Ishikawa (cell line): ENCODE measurements around the gene TNFRSF6B.

Source experiments
- CEBPB ChIP-seq: IDR thresholded peaks from 2 replicates; pipeline ENCODE4 v1.6.1; 2012
- CREB1 ChIP-seq: IDR thresholded peaks from 2 replicates; pipeline ENCODE4 v1.6.1; 2012; ENCODE audit warnings: low read depth
- EGR1 ChIP-seq: IDR thresholded peaks from 2 replicates; pipeline ENCODE4 v1.6.1; 2012
- EP300 ChIP-seq: IDR thresholded peaks from 2 replicates; pipeline ENCODE4 v1.6.1; 2012; ENCODE audit warnings: borderline replicate concordance
- FOXM1 ChIP-seq: IDR thresholded peaks from 2 replicates; pipeline ENCODE4 v1.6.1; 2012; ENCODE audit warnings: low read depth, borderline replicate concordance
- MAX ChIP-seq: IDR thresholded peaks from 2 replicates; pipeline ENCODE4 v1.6.1; 2012
- NFIC ChIP-seq: IDR thresholded peaks from 2 replicates; pipeline ENCODE4 v1.6.1; 2012
- RAD21 ChIP-seq: IDR thresholded peaks from 2 replicates; pipeline ENCODE4 v1.6.1; 2012; ENCODE audit warnings: low read depth
- REST ChIP-seq: IDR thresholded peaks from 2 replicates; pipeline ENCODE4 v1.6.1; 2012; ENCODE audit warnings: low read depth, mild to moderate bottlenecking
- TAF1 ChIP-seq: IDR thresholded peaks from 2 replicates; pipeline ENCODE4 v1.6.1; 2012; ENCODE audit warnings: low read depth, mild to moderate bottlenecking
- TCF12 ChIP-seq: IDR thresholded peaks from 2 replicates; pipeline ENCODE4 v1.6.1; 2012; ENCODE audit warnings: low read depth
- TEAD4 ChIP-seq: IDR thresholded peaks from 2 replicates; pipeline ENCODE4 v1.6.1; 2012
- USF1 ChIP-seq: IDR thresholded peaks from 2 replicates; pipeline ENCODE4 v1.6.1; 2012
- YY1 ChIP-seq: IDR thresholded peaks from 2 replicates; pipeline ENCODE4 v1.6.1; 2012; ENCODE audit warnings: low read depth
- ZBTB7A ChIP-seq: IDR thresholded peaks from 2 replicates; pipeline ENCODE4 v1.6.1; 2012; ENCODE audit warnings: low read depth

The TNFRSF6B gene

GRCh38 chr20:63673951-63674350 is 22.5 kb upstream of the TNFRSF6B start:
- TF ChIP-seq RAD21: no peak
- TF ChIP-seq REST: no peak
- no peak for TF ChIP-seq YY1
- TF ChIP-seq TAF1: no peak
- TF ChIP-seq TCF12: no peak
- no peak for TF ChIP-seq CREB1
- no peak for TF ChIP-seq EGR1
- no peak for TF ChIP-seq USF1
- no peak for TF ChIP-seq CEBPB
- TF ChIP-seq TEAD4: no peak
- TF ChIP-seq EP300: no peak
- no peak for TF ChIP-seq FOXM1
- TF ChIP-seq NFIC: no peak
- no peak for TF ChIP-seq MAX
- TF ChIP-seq ZBTB7A: no peak

- TF ChIP-seq TAF1 (no peak), TEAD4 (no peak), NFIC (no peak), REST (no peak), FOXM1 (no peak), EGR1 (no peak), CEBPB (no peak), MAX (no peak), YY1 (no peak)
Measured at GRCh38 chr20:63675681-63676368, 20.6 kb upstream of the TNFRSF6B start.

DNA sequence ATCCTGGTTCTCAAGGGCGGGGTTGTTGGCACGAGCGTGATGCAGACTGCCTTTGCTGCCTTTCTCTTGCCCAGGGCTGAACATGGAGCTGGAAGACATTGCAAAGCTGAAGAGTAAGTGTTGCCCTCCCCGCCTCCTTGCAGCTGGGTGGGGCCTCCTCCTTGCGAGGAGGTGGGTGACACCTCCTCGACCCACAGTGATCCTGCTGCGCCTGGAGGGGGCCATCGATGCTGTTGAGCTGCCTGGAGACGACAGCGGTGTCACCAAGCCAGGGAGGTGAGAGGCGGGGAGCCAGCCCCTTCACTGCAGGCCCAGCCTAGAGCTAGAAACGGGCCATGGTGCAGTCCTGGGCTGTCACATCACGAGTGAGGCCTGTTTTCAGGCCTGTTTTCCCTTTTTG is 18.4 kb upstream of the TNFRSF6B start:
- TF ChIP-seq NFIC (no peak), RAD21 (no peak), TAF1 (no peak), ZBTB7A (no peak), REST (no peak), USF1 (no peak), YY1 (no peak), TEAD4 (no peak), FOXM1 (no peak), CEBPB (no peak), TCF12 (no peak), EP300 (no peak), CREB1 (no peak), MAX (no peak), EGR1 (no peak)

DNA sequence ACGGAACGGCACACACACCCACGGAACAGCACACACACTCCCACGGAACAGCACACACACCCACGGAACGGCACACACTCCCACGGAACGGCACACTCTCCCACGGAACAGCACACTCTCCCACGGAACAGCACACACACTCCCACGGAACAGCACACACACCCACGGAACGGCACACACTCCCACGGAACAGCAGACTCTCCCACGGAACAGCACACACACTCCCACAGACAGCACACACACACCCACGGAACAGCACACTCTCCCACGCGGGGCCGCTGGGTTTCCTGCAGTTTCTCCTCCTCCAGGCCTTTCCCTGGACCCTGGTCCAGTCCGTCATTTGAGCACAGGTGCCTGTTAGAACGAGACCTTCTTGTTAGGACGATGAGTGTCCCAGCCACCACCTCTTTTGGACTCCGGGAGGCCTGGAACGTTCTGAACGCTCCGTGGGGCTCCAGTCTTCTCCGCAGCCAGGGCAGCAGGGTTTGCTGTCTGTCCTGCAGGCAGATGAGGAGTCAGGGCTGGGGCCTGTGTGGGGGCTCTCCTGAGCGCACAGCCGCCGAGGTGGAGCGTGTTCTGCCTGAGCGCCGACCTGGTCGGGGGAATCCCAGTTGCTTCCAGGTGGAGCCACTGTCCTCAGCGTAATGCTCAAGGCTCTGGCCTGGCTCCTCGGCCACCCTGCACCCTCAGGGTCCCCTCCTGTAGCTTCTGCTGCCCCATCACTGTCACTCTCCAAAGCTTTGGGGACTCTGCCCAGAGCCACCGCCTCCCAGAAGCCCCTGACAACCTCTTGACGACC is 17.6 kb upstream of the TNFRSF6B start:
- TF ChIP-seq CREB1 (no peak), TCF12 (no peak), EGR1 (no peak), MAX (no peak), ZBTB7A (no peak), CEBPB (no peak), FOXM1 (no peak)
